IPS-NIHi7 (cell line): Measurements from ENCODE around the gene KRT39.
A peak's percentile ranks its signal among the peaks of the same experiment; 100 is the strongest.
"Not testable (repeated sequence)": the region's sequence is repeated elsewhere in the genome, so short reads cannot be mapped to it uniquely, and the experiment has no call there.

ENCODE experiments used
- DNase-seq: peaks from one replicate; pipeline ENCODE4 v3.0.0; 2012; ENCODE audit warnings: mixed read lengths; ENCODE audit errors: extremely low spot score

Gene KRT39

DNA sequence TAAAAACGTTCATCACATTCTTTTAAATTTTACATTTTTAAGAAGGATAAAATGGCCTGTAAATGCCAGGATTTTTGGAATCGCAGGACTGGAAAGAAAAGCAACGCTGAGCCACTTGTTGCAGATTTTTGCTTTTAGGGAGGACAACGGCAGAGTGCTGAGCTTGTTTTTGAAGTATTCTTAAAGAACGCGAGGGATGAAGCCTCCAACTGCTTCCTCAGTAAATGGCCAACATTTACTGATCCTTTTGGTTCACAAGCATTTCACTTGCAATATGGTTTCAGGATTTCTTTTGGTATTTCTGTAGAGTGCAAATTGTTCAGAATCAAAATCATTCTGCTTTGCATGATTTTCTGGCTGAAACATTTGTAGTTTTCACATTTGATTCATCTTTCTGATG is 26.5 kb downstream of the KRT39 start:
- no peak for DNase-seq

GRCh38 chr17:40938981-40939380 is 27.8 kb downstream of the KRT39 start:
- DNase-seq: no peak

DNA sequence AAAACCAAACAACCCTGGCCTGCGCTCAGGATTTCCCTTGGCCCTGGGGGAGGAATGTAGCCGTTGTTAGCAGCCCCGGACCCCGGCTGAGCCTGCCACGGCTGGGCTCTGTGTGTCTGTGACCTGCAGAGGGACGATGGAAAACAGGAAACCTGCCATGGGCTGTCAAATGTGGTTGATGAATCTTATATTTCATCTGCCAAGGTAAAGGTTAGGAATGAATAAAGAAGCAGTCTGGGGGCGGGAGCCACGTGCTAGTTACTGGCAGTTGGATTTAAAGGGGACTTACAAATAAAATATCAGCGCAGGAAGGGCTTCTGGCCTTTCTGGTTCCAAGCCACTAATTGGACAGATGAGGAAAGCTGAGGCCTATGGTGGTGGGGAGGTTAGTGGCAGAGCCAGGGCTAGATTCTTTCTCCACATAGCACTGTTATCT is 29.3 kb downstream of the KRT39 start, which contains the start of gene KRT23:
Gene KRT23, minus strand, starts transcription at position 263 of the 436 bp plus-strand sequence. CDS start 1,043 bp downstream, outside the sequence.
- peak; percentile 43 for DNase-seq

DNA sequence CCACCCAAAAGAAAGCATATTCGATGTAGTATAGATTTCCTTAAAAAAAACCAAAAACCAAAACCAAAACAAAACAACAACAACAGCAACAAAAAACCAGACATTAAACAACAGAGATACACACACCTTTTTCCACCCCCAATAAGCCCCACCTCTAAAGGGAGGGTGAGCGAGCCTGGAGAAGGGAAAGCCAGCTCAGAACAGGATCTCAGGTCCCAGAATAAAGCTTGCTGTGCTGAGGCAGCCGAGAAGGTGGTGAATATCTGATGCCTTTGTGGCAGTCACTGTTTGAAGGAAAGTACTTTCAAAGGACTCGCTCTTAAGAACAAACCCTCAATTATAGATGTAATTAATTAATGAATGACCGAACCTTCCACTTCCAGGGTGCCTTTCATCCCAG is 29.8 kb downstream of the KRT39 start:
- DNase-seq: peak; percentile 35

DNA sequence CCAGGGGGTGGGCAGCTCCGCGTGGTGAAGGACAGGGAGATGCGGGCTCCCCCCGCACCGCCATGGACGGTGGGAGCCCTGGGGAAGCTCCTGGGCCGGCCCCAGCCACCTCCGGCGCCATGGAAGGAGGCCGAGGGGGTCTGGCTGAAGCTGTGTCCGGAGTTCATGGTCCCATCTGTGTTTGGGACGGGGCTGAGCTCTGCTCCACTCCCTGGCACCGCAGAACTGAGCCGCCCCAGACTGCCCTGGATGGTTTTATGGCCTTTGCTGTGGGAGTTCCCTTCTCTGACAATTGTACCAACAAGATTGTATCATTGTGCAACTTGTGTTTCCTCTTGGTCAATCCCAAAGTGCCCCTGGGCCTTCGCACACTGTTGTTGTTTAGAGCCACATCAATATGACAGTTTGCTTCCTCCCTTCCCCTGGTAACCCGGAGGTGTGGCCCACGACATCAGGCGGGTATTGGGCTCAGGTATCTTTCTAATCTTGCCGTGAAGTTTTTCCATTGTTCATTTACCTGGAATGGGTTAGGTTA is 30.2 kb downstream of the KRT39 start:
- DNase-seq: no peak

GRCh38 chr17:40935624-40936023 is 31.1 kb downstream of the KRT39 start:
- no peak for DNase-seq

- DNase-seq: no peak
Measured at GRCh38 chr17:40932608-40933007, 34.1 kb downstream of the KRT39 start.

DNA sequence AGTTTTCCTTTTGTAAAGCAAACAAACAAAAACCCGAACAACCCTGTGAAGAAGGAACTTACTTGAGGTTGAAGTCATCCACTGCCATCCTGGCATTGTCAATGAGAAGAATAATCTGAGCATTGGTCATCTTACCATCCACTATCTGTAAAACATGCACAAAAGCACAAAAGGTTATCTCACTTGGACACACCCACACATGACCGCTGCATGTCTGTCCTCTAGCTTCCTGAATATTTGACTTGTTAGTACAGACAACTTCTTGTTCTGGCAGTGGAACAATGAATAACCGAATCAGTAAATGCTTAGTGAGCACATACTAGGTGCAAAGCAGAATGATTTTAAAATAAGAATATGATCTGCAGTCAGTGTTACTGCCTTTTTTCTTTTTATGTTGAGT is 35.4 kb downstream of the KRT39 start:
- no peak for DNase-seq

DNA sequence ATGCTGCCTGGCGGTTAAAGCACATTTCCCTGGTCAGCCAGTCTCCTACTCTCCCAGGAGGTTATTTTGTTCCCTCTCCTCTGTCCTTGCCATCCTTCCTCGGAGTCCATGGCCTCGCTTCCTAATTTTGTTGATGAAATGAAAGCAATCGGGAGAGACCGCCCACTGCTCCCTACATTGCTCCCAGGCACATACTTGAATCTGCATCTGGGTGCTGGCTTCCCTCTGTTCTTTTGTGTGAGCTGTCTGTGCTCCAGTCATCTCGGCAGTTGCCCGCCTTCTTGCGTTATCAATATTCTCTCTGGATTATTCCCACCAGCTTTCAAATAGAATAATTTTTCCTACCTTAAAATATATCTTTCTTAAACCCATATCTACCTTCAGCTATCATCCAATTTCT is 40.4 kb downstream of the KRT39 start:
- DNase-seq: peak; percentile 36

DNA sequence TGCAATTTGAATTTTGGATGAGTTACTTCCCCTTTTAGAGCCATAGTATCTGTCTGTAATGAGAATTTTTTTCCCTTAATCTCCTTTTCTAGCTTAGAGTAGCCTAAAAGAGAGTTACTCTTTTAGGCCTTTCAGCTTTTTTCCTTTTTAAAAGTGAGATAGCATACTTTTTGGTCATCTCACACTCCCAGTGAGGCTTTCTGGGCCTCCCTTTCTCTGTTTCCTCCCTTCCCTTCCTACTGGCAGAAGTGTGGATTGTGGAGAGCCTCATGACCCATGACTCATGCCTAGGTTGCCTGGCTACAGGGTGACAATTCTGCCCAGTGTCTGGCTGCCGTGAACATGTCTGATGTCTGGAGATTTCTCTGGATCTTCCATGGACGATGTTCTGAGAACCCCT is 44.5 kb downstream of the KRT39 start:
- DNase-seq: peak; percentile 33

GRCh38 chr17:40921026-40921425 is 45.7 kb downstream of the KRT39 start:
- DNase-seq: no peak

DNA sequence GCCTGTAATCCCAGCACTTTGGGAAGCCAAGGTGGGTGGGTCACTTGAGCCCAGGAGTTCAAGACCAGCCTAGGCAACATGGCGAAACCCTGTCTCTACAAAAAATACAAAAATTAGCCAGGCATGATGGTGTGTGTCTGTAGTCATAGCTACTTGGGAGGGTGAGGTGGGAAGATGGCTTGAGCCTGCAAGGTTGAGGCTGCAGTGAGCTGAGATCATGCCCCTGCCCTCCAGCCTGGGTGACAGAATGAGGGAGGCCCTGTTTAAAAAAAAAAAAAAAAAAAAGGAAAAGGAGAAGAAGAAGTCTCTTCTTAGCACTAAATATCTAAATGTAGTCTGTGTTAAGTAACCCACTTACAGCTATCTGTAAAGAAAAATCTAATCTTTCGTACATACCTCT is 49.6 kb downstream of the KRT39 start:
- DNase-seq: not testable (repeated sequence)

GRCh38 chr17:40916366-40916765 is 50.4 kb downstream of the KRT39 start:
- no peak for DNase-seq

DNA sequence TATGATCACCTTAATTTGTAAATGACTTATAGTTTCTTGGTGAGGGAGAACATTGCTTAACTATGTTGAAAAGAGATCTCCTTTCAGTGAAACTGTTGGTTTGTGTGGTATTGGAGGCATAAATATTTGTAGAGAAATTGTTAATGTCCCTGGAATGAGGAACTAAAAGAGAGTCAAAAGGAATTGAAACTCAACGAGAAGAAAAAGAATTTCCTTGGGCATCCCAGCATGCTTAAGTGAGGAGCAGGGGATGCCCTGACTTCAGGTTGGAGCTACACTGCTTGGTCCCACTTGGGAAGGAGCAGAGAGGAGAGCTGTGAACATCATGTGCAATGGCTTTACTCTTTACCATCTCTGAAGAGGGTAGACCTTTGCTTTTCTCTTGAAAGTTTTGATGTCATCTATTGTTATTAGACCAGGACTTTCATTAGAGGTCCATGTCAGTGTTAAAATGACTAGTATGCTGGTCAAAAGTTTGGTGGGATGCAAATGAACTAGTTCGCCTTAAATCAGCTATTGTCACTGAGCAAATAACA is 51.0 kb downstream of the KRT39 start:
- DNase-seq: no peak

DNA sequence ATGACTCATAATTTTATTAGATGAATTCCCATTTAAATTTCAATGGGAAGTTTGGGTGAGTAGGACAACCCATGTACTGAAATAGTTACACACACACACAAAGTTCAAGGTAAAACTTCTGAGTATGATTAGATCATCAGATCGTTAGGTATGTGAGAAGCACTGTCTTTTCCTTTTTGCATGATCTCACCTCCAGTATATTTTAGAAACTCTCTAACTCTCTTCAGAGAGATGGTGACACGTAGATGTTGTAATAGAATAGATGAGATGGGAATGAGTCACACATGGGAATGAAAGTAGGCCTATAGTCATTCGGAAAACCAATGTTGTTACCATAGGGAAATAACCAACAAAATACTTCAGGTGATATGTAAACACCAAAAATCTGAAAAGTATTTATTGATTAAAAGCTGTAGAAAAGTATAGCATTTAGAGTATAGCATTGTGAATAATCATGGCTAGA is 51.5 kb downstream of the KRT39 start:
- no peak for DNase-seq

DNA sequence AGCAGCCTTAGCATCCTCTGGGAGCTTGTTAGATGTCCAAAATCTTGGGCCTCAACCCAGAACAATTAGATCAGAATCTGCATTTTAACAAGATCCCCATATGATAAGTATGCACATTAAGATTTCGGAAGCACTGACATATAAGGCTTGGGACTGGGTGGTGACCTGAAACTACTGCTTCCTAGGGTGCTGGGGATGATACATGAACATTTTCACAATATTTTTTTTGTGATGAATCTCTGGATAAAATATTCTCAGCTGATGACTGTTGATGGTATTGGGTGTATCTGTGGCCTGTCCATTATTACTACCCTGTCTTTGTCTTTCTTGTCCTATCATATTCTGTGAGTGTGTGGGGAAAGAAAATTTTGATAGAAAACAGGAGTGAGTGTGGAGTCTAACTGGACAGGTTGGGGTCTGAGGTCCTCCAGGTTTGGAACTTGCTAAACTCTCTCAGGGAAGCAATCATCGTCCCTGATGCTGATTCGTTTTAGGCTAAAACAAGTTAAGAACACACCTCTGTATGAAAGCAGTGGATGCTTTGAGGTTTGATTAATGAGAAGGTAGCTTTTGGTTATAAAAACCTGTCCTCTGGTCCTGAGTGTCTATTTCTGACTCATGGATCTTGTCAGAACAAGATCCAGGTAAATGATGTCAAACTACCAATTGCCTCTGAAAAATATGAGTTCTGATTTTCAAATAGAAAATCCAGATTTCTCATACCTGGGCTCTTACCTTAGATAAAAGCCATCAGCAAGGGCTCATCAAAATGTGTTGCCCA is 52.5 kb downstream of the KRT39 start:
- no peak for DNase-seq

- no peak for DNase-seq
Measured at GRCh38 chr17:40912486-40913210, 54.1 kb downstream of the KRT39 start.

DNA sequence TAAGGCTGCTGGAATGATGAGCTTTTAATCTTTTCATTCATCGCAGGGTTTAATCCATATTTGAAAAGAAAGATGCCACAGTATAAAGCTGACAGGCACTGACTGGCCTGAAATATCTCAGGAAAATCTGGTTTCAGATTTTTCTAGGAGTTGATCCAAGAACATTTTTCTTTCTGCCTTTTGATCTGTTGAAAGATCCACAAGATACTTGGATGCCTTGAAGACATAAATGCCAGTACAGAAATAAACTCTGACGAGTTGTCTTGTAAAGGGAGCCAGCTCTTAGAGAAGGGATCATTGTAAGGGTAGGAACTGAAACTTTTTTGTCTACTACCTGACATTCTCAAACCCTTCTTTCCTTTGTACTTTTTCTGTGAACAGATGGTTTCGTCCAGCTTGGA is 56.3 kb downstream of the KRT39 start:
- no peak for DNase-seq

DNA sequence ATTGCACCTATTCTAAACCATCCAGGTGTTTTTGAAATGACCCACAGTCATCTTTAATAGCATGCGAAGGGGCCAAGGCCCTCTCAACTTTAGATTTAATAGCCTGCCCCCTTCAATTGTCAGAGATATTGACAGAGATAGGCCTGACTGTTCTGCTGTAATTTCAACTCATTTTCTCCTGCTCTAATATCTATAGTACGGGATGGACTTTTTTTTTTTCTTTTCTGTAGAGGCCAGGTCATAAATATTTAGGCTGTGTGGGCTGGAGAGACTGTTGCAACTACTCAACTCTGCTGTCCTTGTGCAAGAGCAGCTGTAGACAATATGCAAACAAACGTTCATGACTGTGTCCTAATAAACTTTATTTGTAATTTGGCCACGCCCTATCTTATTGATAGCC is 57.0 kb downstream of the KRT39 start:
- no peak for DNase-seq

- peak; percentile 81 for DNase-seq
Measured at GRCh38 chr17:40909351-40909750, 57.4 kb downstream of the KRT39 start.
